Smooth muscle cell of bladder (primary cell): Measurements from ENCODE around the gene MYBPH. TPM values are rescaled to one million over a fixed set of nuclear protein-coding genes. Genes with fewer than 3 reads are reported as not detected.

ENCODE experiments used
- total RNA-seq: library from RNA; depleted of rRNA; stranded (reverse); fragments of >200 nt; gene quantifications from 2 replicates; pipeline ENCODE4 v1.2.3, GENCODE V29; 2014

Gene MYBPH, protein sequence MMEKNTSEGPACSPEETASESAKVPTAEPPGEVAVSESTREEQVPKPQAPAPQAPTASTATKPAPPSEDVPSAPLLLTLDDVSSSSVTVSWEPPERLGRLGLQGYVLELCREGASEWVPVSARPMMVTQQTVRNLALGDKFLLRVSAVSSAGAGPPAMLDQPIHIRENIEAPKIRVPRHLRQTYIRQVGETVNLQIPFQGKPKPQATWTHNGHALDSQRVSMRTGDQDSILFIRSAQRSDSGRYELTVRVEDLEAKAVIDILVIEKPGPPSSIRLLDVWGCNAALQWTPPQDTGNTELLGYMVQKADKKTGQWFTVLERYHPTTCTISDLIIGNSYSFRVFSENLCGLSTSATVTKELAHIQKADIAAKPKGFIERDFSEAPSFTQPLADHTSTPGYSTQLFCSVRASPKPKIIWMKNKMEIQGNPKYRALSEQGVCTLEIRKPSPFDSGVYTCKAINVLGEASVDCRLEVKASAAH
- 0.09 and 0.14 TPM in 2 replicates for total RNA-seq

DNA sequence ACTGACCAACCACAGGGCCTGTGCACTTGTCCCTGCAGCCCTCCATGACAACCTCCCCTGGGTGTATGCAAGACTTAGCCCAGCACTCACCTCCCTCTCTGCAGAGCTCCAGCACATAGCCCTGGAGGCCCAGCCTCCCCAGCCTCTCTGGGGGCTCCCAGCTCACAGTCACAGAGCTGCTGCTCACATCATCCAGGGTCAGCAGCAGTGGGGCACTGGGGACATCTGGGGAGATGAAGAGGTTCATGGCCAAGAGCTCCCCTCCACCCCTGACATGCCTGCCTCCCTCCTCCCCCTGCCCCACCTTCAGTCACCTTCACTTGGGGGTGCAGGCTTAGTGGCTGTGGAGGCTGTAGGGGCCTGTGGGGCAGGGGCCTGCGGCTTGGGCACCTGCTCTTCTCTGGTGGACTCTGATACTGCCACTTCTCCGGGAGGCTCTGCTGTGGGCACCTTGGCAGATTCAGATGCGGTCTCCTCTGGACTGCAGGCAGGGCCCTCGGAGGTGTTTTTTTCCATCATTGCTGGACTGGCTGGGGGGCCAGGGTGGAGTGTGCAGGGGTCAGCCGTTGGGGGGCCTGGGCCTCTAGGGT is at the start of gene MYBPH:
Gene MYBPH, minus strand, starts transcription at position 590 of the 590 bp plus-strand sequence. Its CDS starts 71 bp downstream, at position 519.

DNA sequence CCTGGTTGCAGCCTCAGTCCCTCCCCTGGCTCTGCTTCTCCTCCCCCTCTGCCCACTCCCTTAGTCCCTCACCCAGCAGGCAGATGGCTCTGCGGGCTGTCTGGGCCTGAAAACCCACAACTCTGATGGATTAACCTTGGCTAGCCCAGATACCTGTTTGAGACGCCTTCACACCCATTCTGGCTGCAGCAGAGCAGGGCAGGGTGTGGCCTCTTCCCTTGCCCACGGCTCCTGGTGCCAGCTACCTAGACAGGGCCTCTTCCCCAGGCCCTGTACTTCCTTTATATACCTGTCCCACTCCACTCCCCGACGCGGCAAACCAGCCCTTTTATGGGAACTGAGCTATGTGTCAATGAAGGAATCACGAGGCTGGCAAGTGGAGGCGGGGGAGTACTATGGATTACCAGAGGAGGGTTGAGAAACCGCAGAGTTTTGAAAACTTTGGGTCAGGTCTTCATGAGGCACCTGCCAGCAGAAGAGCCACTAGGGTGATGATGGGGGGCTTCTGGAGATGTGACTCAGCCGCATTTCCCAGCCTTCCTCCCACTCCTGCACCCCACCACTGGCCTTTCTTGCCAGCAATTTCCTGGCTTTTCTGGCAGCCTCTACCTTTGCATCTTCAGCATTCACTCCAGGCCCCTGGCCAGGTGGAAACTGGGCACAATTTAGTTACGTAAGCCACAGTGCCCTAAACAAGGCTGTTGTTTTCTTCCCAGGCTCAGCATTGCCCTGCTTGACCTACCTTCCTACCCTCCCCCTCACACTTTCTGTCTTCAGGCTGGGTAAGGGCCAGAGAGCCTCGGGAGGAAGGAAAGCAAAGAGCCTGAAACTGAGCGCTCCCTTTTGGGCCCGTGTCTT is 11.0 kb upstream of the MYBPH start, which contains the start of gene CHI3L1:
Gene CHI3L1, minus strand, starts transcription at position 259 of the 858 bp plus-strand sequence. Its CDS starts 81 bp downstream, at position 178.

DNA sequence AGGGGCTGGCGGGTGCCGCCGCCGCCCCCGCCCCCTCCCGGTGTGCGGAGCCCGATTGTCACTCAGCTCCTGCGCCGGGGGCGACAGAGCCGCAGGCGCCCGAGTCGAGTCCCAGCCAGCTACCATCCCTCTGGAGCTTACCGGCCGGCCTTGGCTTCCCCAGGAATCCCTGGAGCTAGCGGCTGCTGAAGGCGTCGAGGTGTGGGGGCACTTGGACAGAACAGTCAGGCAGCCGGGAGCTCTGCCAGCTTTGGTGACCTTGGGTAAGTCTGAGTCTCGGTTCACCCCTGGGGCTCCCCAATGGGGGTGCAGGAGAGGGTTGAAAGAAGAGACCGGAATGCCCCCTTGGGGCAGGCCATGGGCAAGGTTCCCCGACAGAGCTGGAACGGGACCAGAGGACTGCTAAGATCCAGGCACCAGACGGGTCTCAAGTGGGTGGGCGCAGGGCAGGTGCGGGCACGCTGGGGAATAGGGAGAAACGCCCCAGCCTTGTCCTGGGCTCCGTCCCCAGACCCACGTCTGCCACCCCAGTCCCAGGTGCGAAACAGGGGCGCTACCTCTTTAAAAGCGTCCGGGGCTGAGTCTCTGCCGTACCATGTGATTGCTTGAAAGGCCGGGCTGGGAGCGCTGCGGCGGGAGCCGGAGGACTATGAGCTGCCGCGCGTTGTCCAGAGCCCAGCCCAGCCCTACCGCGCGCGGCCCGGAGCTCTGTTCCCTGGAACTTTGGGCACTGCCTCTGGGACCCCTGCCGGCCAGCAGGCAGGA is 47.8 kb downstream of the MYBPH start, which contains the start of gene ADORA1:
Gene ADORA1, plus strand, starts transcription at position 61 of the 765 bp plus-strand sequence. CDS start 1,116 bp downstream, outside the sequence.

Other genes starting within 250 kb of the MYBPH start
- 31.9 and 36.3 TPM in 2 replicates for gene KLHL12, start 248.6 kb downstream of the MYBPH start, total RNA-seq
- gene ADIPOR1, start 217.5 kb downstream of the MYBPH start, total RNA-seq, result 93.6 and 126 TPM in 2 replicates
- 36.0 and 51.4 TPM in 2 replicates for gene CYB5R1, start 208.6 kb downstream of the MYBPH start, total RNA-seq
- gene TMEM183A, start 168.5 kb downstream of the MYBPH start, total RNA-seq, result 77.9 and 106 TPM in 2 replicates
- gene PPFIA4, start 149.3 kb downstream of the MYBPH start, total RNA-seq, result 5.3 and 35.9 TPM in 2 replicates
- gene MYOG, start 89.8 kb downstream of the MYBPH start, total RNA-seq, result not detected in 2 replicates
- gene ADORA1, start 48.1 kb downstream of the MYBPH start, total RNA-seq, result 16.5 and 19.5 TPM in 2 replicates
- gene CHI3L1, start 10.9 kb upstream of the MYBPH start, total RNA-seq, result 14.5 and 35.3 TPM in 2 replicates
- 0.18 TPM in 1 of 2 replicates, not detected in the other for gene CHIT1, start 53.8 kb upstream of the MYBPH start, total RNA-seq
- 8.0 and 17.4 TPM in 2 replicates for gene BTG2, start 129.7 kb upstream of the MYBPH start, total RNA-seq
- gene FMOD, start 175.3 kb upstream of the MYBPH start, total RNA-seq, result 10.0 and 60.8 TPM in 2 replicates